B cell (primary cell): Measurements from ENCODE around the gene SLC9A3.

Experiments used
- CTCF ChIP-seq: fragments of 200-600 bp; IDR thresholded peaks from one replicate; pipeline ENCODE4 v1.8.0; 2022; ENCODE audit warnings: antibody characterized with exemption, mild to moderate bottlenecking
- EZH2 ChIP-seq: IDR thresholded peaks from 2 replicates; pipeline ENCODE4 v1.6.1; 2012; ENCODE audit warnings: borderline replicate concordance, low read depth, mild to moderate bottlenecking, moderate library complexity, low read length; ENCODE audit not compliant: insufficient read depth, poor library complexity, severe bottlenecking

- no peak for TF ChIP-seq CTCF
- no peak for TF ChIP-seq EZH2
These were observed 10.8 kb upstream of the SLC9A3 start for GRCh38 chr5:534743-535671.
